Heart right ventricle (tissue), 16 donors: ENCODE data around the gene CDHR3. TPM values are rescaled to one million over a fixed set of nuclear protein-coding genes. Genes with fewer than 3 reads are reported as not detected.

Source experiments
- ATAC-seq, 8 donors: fragments of 200-7000 bp; cut with Tn5 transposase; one replicate each; pipeline ENCODE4 v1.9.1; 2020; ENCODE audit warnings: mild to moderate bottlenecking in 8 of 8, moderate library complexity in 8 of 8, moderate number of reproducible peaks in 1 of 8
- DNase-seq, 2 donors: peaks; one replicate each; pipeline ENCODE4 v3.0.0-alpha.2; 2020
- H3K27ac ChIP-seq, 10 donors: fragments of 200-600 bp; sonication (generic) in 2 of 10; one replicate each; pipeline versions ENCODE4 v1.5.0 to v1.8.0; 2020 to 2022; ENCODE audit warnings: mild to moderate bottlenecking in 3 of 10
- H3K27me3 ChIP-seq, 7 donors: fragments of 200-600 bp; one replicate each; pipeline ENCODE4 v1.8.0; 2021 to 2022; ENCODE audit warnings: mild to moderate bottlenecking in 2 of 7
- H3K36me3 ChIP-seq, 9 donors: fragments of 200-600 bp; sonication (generic) in 1 of 9; one replicate each; pipeline versions ENCODE4 v1.5.0 to v1.8.0; 2020 to 2022; ENCODE audit warnings: mild to moderate bottlenecking in 2 of 9
- H3K4me1 ChIP-seq, 9 donors: fragments of 200-600 bp; sonication (generic) in 1 of 9; one replicate each; pipeline versions ENCODE4 v1.5.0 to v1.8.0; 2020 to 2022; ENCODE audit warnings: mild to moderate bottlenecking in 4 of 9
- H3K4me3 ChIP-seq, 10 donors: fragments of 200-600 bp; sonication (generic) in 2 of 10; one replicate each; pipeline versions ENCODE4 v1.5.0 to v1.8.0; 2020 to 2022; ENCODE audit warnings: mild to moderate bottlenecking in 7 of 10, moderate library complexity in 2 of 10
- H3K9me3 ChIP-seq, 11 donors: fragments of 200-600 bp in 10 of 11; sonication (generic) in 2 of 11; one replicate each; pipeline versions ENCODE4 v1.5.0 to v1.8.0; 2013 to 2022; ENCODE audit warnings: mild to moderate bottlenecking in 2 of 11, control low read depth in 1 of 11, moderate library complexity in 1 of 11
- CTCF ChIP-seq, 9 donors: fragments of 200-600 bp; sonication (generic) in 2 of 9; IDR thresholded peaks; one replicate each; pipeline versions ENCODE4 v1.5.0 to v1.8.0; 2021 to 2022; ENCODE audit warnings: antibody characterized with exemption in 9 of 9, mild to moderate bottlenecking in 5 of 9, moderate library complexity in 1 of 9
- WGBS, 2 donors: extraction: QIAGEN DNeasy Blood & Tissue Kit; methylation state at CpG; one replicate each; pipeline ENCODE4 v1.1.7; 2013; ENCODE audit warnings: inconsistent platforms in 1 of 2; 5-methylcytosine and 5-hydroxymethylcytosine counted together
- intact Hi-C, 10 donors: fragments of 100-400 bp; cut with DNase I; formaldehyde crosslinking; loops; one replicate each; pipeline versions ENCODE4 v1.11.1 to v1.14.2; 2022
- polyA plus RNA-seq, 2 donors: library from polyadenylated mRNA; stranded (reverse); fragments of 200-250 nt; gene quantifications; one replicate each; pipeline ENCODE4 v1.2.3, GENCODE V29; 2013
- total RNA-seq, 10 donors: library from RNA; stranded (reverse); fragmentation: NEBNext Ultra II Directional in 3 of 10; extraction: Animal tissue kit (Norgen Biotek cat#: 25700) in 3 of 10; gene quantifications; one replicate each; pipeline versions ENCODE4 v1.2.1 to v1.2.4, GENCODE V29; 2021 to 2023
- donor health status: Arrhythmogenic right ventricular cardiomyopathy.
- donor health status: ischemic (EF 13 %, LVEDD 7.1; RV severe dilation, severe dysfunction).
- donor health status: healthy with polysubstance abuse.
- donor health status: DM: no; HTN: yes; CAD: no.
- donor health status: DM: no; HTN: no; CAD: no.
- donor health status: ischemic (EF 25% LVEDD 6.9; RV normal size, moderate dysfunction).
- donor health status: ischemic (EF 25% LVEDD 5.7; RV mildly dilated, moderate dysfunction).
- donor health status: healthy.
- donor health status: DM: yes; HTN: yes; CAD: no.
- donor health status: Ischemic cardiomyopathy.
- donor health status: ischemic (EF 35%, LVEDD 5.7; RV mildly dilated, moderate dysfunction).
- donor health status: nonischemic (EF 11% LVEDD 7.7; RV severe dilation, severe dysfunction).
- donor health status: DM: yes; HTN: yes; CAD: no.
- donor health status: PGD.
- donor health status: ischemic (EF 29% LVEDD 5.4; RV normal size, mild dysfunction).
- donor health status: nonischemic (EF 23%, LVEDD 6.1; RV moderate dilation, normal function).

The CDHR3 gene
- total and polyA plus RNA-seq, 12 donors = 0.59 to 14.2 (median 1.9) TPM

- WGBS, 2 donors = 88% methylated on average over 6 of the region's 6 CpGs
- Histone ChIP-seq H3K4me1 (peaks cover 3 to 52% (median 36%) of the 10 kb centered on the region in 9 donors), H3K36me3 (no peaks in the 10 kb centered on the region), H3K4me3 (no peak overlapping the region), H3K27me3 (no peaks in the 10 kb centered on the region), H3K27ac (no peak overlapping the region), H3K9me3 (no peaks in the 10 kb centered on the region)
- no peak for ATAC-seq
- intact Hi-C loops = loop anchor here in 1 of 10 donors (10.0 kb wide), 1 partner anchor 52 kb away; the partner anchor contains the start of gene SYPL1
- no peak for DNase-seq
- TF ChIP-seq CTCF (IDR thresholded peaks at IDR 0.05) = no peak
These were observed 100.0 kb downstream of the CDHR3 start for GRCh38 chr7:106063024-106063423.

GRCh38 chr7:106063692-106064091 lies 100.6 kb downstream of the CDHR3 start:
- intact Hi-C loops = loop anchor here in 3 of 10 donors (2.0 to 10.0 kb wide), 4 partner anchors 47 to 89 kb away; partner anchors contain the start of gene SYPL1 (in 2 of the 3)
- no peak overlapping the region for H3K27ac ChIP-seq
- H3K4me1 ChIP-seq = peaks cover 3 to 47% (median 30%) of the 10 kb centered on the region in 9 donors

GRCh38 chr7:106064316-106064715 lies 101.3 kb downstream of the CDHR3 start:
- no peaks in the 10 kb centered on the region for H3K9me3 ChIP-seq
- WGBS, 2 donors = 84 to 88% methylated on average over 8 of the region's 8 CpGs
- intact Hi-C loops = loop anchor here in 3 of 10 donors (2.0 to 10.0 kb wide), 4 partner anchors 46 to 88 kb away; partner anchors contain the start of gene SYPL1 (in 2 of the 3)
- H3K27ac ChIP-seq = peak overlapping the region in 9 of 10 donors; percentile 82 to 94 (median 87)
- no peaks in the 10 kb centered on the region for H3K36me3 ChIP-seq
- DNase-seq (no peak), ATAC-seq (no peak)
- TF ChIP-seq CTCF (IDR thresholded peaks at IDR 0.05) = no peak
- no peak overlapping the region for H3K4me3 ChIP-seq
- H3K27me3 ChIP-seq = no peaks in the 10 kb centered on the region
- peaks cover 3 to 49% (median 33%) of the 10 kb centered on the region in 9 donors for H3K4me1 ChIP-seq

More at GRCh38 chr7:106063692-106064091, 100.6 kb downstream of the CDHR3 start:
- DNase-seq (no peak), ATAC-seq (no peak)
- Histone ChIP-seq H3K27me3 (no peaks in the 10 kb centered on the region), H3K36me3 (no peaks in the 10 kb centered on the region), H3K9me3 (no peaks in the 10 kb centered on the region), H3K4me3 (no peak overlapping the region)
- TF ChIP-seq CTCF (IDR thresholded peaks at IDR 0.05) = no peak
- whole genome bisulfite sequencing, 2 donors = 66 to 83% methylated on average over 2 of the region's 2 CpGs

GRCh38 chr7:106064771-106065574 lies 101.9 kb downstream of the CDHR3 start:
- ATAC-seq (peak; percentile 88 to 97 (median 93)), DNase-seq (peak; percentile 80 to 91)
- H3K4me3 ChIP-seq = peak overlapping the region in 8 of 10 donors; percentile 15 to 48 (median 36)
- no peaks in the 10 kb centered on the region for H3K36me3 ChIP-seq
- no peaks in the 10 kb centered on the region for H3K9me3 ChIP-seq
- peak in 4 of 9 donors; percentile 7 to 36 (median 30) for TF ChIP-seq CTCF (IDR thresholded peaks at IDR 0.05)
- intact Hi-C loops = loop anchor here in 8 of 10 donors (1.0 to 10.0 kb wide), 7 partner anchors 42 to 88 kb away; partner anchors contain the start of gene SYPL1 (in 6 of the 8)
- H3K27me3 ChIP-seq = no peaks in the 10 kb centered on the region
- H3K4me1 ChIP-seq = peaks cover 3 to 56% (median 39%) of the 10 kb centered on the region in 9 donors
- whole genome bisulfite sequencing, 2 donors = 29 to 36% methylated on average over 14 of the region's 14 CpGs
- peak overlapping the region; percentile 39 to 94 (median 86) for H3K27ac ChIP-seq
